ENCODE measurements around the gene EPB41L4A.
"Not testable (repeated sequence)": the region's sequence is repeated elsewhere in the genome, so short reads cannot be mapped to it uniquely, and the experiment has no call there.

EPB41L4A gene

GRCh38 chr5:112208699-112209615, 210.1 kb downstream of the EPB41L4A start:
- no peak for TF ChIP-seq ZFX (IDR thresholded peaks at IDR 0.05)
- no peak for TF ChIP-seq CTCF (conservative IDR thresholded peaks at IDR 0.05)

GRCh38 chr5:112208195-112208594, 210.9 kb downstream of the EPB41L4A start:
- not testable (repeated sequence) for H3K27ac ChIP-seq

More at GRCh38 chr5:112208699-112209615, 210.1 kb downstream of the EPB41L4A start:
- no peak overlapping the region for H3K27ac ChIP-seq

GRCh38 chr5:112205846-112206245, 213.2 kb downstream of the EPB41L4A start:
- no peak for TF ChIP-seq CTCF (conservative IDR thresholded peaks at IDR 0.05)
- no peak for TF ChIP-seq ZFX (IDR thresholded peaks at IDR 0.05)
- no peak overlapping the region for H3K27ac ChIP-seq

GRCh38 chr5:112203229-112203628, 215.8 kb downstream of the EPB41L4A start:
- TF ChIP-seq ZFX (IDR thresholded peaks at IDR 0.05) = no peak
- no peak for TF ChIP-seq CTCF (conservative IDR thresholded peaks at IDR 0.05)
- no peak overlapping the region for H3K27ac ChIP-seq

- H3K27ac ChIP-seq = no peak overlapping the region
- no peak for TF ChIP-seq CTCF (conservative IDR thresholded peaks at IDR 0.05)
- TF ChIP-seq ZFX (IDR thresholded peaks at IDR 0.05) = no peak
Observed at GRCh38 chr5:112202694-112203093, 216.4 kb downstream of the EPB41L4A start.

- no peak for TF ChIP-seq CTCF (conservative IDR thresholded peaks at IDR 0.05)
- TF ChIP-seq ZFX (IDR thresholded peaks at IDR 0.05) = no peak
- no peak overlapping the region for H3K27ac ChIP-seq
Observed at GRCh38 chr5:112201141-112201540, 217.9 kb downstream of the EPB41L4A start.

GRCh38 chr5:112200131-112200530, 218.9 kb downstream of the EPB41L4A start:
- no peak for TF ChIP-seq CTCF (conservative IDR thresholded peaks at IDR 0.05)
- no peak for TF ChIP-seq ZFX (IDR thresholded peaks at IDR 0.05)
- no peak overlapping the region for H3K27ac ChIP-seq

GRCh38 chr5:112196584-112196983, 222.5 kb downstream of the EPB41L4A start:
- H3K27ac ChIP-seq = no peak overlapping the region
- TF ChIP-seq ZFX (IDR thresholded peaks at IDR 0.05) = no peak
- TF ChIP-seq CTCF (conservative IDR thresholded peaks at IDR 0.05) = no peak

Data from C4-2B (cell line).